ENCODE measurements around the gene EIF3I. TPM values are rescaled to one million over a fixed set of nuclear protein-coding genes. Genes with fewer than 3 reads are reported as not detected.
A peak's percentile ranks its signal among the peaks of the same experiment; 100 is the strongest.
"Not testable (repeated sequence)": the region's sequence is repeated elsewhere in the genome, so short reads cannot be mapped to it uniquely, and the experiment has no call there.

EIF3I gene
- total RNA-seq, 1 experiment from 2014 or later: 332 TPM

DNA sequence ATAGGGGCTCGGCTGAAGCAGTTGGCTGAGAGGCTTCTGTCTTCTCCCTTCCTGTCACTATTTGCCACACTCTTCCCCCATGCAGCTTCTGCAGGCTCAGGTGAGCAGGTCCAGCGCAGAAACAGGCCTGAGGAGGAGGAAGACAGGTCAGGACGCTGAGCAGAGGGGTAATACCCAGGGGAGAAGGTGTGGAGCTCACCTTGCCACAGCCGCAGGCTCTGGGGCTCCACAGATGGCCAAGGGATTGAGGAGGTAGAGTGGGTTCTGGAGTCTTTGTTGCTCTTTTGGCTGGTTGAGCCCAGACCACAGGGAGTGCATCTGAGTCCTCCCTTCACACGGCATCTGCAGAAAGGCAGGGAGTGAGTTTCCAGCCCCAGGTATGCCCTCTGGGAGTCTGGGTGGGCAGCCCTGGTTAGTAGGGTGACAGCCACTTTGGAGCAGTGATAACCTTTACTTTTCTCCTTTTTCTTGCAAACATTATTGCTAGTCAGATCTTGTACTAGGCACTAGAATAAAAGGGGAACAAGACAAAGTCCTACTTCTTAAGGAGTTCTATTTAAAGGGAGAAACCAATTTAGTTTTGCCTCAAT lies 9.7 kb downstream of the EIF3I start:
- no peak for DNase-seq (ENCODE audit: low spot score)

DNA sequence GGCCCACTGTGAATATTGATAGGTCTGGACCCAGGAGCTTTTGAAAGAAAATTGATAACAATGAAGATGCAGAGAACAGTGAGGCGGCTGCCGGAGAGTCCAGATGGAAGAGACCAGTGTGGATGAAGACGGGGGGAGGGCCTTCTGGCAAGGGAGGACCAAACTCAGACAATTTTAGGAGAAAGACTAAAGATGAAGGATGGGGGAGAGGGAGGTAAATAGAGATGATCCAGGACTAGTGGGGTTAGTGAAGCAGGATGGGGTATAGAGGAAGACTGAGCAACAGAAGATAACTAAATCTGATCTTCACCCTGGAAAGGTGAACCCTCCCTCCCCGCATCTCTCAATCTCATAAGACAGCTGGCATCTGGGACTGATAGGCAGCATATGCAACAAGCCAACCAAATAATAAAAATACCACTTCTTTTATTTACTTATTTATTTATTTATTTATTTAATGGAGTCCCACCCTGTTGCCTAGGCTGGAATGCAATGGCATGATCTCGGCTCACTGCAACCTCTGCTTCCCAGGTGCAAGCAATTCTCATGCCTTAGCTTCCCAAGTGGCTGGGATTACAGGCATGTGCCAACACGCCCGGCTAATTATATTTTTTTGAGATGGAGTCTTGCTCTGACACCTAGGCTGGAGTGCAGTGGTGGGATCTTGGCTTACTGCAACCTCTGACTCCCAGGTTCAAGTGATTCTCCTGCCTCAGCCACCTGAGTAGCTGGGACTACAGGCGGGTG lies 10.5 kb downstream of the EIF3I start:
- no peak for DNase-seq (ENCODE audit: low spot score)

DNA sequence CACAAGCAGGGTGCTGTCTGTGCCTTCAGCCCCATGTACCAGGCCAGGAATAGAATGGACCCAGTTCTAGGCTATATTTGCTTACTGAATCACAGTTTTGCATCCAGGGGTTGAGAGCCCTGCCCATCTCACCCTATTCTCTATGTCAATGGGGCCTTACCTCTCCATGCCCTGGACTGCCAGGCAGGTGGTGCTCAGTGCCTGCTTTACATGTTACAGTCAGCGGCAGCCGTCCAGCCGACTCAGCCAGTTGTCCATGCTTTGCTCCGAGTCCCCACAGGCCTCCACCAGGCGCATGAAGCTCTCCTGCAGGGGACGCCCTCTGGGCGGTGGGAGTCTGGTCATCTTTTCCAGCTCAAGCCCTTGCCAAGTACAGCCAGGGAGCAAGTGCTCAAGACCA lies 12.6 kb downstream of the EIF3I start:
- no peak for DNase-seq (ENCODE audit: low spot score)

DNA sequence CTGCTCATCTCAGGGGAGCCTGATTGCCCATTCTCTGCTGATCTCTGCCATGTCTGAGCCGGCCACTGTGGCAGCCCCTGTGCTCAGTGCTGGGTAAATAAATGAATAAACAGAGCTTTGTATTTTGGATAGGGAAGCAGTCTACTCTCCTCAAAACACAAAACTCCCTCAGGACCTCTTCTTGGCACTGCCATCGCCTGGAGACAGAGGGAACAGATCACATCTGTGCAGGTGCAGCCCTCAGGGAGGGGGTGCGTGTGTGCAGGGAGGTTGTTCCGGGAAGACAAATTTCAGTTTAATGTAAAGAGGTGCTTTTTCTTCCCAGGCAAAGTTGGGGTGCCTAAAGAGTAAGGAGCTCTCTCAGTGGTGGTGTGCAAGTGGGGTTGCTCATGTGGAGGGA lies 17.1 kb downstream of the EIF3I start:
- no peak for DNase-seq (ENCODE audit: low spot score)

DNA sequence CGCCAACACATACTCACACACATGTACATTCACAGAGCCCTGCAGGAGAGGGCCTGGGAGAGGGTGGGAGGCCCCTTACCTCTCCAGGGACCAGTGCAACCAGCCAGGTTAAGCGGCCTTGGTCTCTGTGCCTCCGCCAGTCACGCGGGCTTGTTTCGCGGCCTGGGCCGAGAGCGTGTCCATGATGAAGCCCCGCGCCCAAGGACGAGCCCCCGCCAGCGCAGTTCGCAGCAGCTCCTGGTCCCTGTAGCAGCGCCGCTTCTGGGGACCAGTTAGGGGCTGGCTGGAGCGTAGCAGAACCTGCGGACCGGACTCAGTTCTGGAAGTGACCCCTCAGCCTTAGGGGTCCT lies 17.6 kb downstream of the EIF3I start:
- DNase-seq (ENCODE audit: low spot score): no peak

DNA sequence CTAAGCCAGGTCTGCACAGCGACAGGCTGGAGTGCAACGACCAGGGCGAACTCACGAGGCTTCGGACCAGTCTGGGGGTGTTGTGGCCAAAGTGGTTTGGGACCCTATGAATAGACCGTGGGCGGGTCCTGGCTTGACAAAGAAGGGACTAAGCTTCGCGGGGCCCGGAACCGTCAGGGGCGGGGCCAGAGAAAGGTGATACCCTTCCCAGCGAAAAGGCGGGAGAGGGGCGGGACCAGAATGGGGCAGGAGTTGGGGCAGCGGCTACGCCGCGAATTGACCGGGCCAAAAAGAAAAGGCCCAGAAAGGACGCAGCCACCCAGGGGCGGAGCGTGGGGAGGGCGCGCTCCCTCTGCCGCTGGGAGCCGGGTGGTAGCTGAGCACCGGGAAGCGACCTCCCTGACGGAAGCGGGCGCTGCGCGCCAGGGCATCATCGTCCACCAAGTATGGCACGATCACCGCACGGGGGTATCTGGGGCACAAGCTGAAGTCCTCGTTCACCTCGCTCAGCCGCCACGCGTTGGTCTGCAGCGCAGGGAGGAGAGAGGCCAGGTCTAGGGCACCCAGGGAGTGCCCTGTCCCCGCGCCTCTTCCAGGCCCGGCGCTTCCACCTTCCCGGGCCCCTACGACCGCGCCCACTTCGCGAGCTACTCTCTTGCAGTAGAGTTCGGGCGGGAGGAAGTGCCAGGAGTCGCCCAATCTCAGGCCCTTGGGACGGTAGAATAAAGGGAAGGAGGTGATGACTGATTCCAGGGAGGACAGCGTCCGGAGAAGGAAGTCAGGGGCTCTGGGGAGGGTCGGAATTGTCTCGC lies 18.1 kb downstream of the EIF3I start:
- DNase-seq (ENCODE audit: low spot score): peak; percentile 72

GRCh38 chr1:32241001-32241763 lies 19.0 kb downstream of the EIF3I start:
- peak; percentile 70 for DNase-seq (ENCODE audit: low spot score)

DNA sequence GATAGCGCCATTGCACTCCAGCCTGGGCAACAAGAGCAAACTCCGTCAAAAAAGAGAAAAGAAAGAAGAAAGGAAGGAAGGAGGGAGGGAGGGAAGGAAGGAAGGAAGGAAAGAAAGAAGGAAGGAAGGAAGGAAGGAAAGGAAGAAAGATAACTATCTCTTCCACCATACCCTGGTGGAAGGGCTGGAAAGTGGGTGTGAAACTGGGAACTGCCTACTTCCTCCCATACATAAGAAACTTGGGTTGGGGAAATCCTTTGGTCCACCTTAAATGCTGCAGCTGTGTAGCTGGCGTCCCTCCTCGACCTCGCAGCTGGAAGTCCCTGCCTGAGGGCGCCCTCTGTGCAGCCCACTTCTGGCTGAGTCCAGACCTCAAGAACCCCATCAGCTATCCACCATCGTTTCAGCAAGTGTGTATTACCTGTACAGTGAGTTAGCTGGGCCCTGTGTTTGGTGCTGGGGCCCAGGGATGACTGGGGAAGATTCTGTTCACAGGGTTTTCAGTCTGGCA lies 20.2 kb downstream of the EIF3I start:
- no peak for DNase-seq (ENCODE audit: low spot score)

DNA sequence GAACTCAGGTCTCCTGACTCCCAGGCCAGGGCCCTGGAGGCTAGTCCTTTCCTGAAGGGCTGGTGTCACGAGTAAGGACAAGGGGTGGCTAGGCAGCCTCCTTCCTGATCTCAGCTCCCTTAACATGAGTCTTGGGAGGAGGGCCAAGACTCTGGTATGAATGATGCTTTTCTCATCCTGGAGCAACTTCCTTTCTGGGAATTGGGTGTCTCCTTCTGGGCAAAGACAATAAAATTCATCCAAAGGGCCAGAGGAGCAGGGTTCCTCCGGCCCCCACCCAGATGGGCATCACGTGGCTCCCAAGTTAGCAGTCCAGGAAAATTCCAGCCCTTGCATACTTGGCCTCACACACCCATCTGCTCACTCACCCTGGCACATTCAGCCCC lies 24.7 kb downstream of the EIF3I start, which contains the start of gene FAM167B:
Gene FAM167B (plus strand): TSS at position 335 of the 386 bp plus-strand sequence. CDS start 200 bp downstream, outside the sequence.
- no peak for DNase-seq (ENCODE audit: low spot score)

GRCh38 chr1:32247452-32247851 lies 25.2 kb downstream of the EIF3I start:
- no peak for DNase-seq (ENCODE audit: low spot score)

DNA sequence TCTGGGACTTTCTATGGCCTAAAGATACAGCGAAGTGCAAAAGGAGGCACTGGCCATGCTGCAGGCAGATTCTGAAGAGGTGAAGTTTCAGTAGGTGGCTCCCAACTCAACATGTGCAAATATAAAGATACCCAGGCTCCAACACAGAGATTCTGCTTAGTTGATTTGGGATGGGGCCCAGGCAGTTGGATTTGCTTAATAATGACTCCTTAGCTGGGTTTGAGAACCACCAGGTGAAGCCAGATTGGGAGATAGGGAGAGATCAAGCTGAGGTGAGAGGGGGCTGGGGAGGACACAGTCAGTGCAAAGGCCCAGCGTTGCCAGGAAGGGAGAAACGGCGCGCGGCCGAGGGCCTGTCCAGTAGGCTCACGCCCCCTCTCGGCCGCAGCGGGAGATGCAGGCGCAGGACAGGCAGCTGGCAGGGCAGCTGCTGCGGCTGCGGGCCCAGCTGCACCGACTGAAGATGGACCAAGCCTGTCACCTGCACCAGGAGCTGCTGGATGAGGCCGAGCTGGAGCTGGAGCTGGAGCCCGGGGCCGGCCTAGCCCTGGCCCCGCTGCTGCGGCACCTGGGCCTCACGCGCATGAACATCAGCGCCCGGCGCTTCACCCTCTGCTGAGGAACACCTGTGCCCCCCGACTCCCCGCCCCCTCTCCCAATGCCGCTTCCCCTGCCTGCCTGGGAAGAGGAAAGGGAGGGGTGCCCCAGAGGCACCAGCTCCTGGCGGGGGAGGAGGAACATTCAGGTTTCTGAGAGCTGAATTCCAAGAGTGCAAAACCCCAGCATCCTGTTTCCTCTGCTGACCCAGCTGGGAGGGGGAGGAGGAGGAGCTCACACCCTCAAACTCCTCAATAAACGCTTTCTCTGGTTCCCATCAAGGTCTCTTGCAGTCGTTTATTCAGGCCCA lies 26.0 kb downstream of the EIF3I start:
- peak; percentile 79 for DNase-seq (ENCODE audit: low spot score)

DNA sequence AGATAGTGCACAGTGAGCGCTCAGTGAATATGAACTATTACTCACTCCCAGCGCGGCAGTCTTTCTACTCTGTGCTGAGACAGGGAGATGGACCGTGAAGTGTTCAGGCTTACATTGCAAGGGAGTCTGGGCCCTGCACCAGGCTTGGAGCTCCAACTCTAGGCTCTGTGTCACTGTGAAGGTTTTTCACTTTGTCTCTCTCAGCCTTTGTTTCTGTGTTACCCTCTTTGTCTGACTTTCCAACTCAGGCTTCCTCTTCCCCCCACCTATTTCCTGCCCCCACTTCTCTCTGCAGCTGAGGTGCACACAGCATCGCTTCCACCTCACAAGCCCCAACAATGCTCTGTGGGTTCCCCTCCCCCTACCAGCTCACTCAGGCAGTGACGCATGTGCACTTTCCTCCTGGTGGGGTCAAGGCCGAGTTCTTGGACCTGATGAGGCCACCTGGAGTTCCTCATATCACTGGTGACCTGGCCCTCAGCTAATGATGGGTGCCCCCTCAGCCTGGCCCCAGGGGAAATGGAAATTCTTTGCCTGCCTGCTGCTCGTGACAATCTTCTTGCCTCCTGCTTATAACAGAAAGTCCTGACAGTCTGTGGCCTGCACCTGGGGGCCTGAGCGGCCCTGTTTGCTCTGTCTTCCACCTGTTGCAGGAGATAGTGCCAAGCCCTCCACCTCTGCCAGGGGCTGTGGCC lies 27.8 kb downstream of the EIF3I start:
- no peak for DNase-seq (ENCODE audit: low spot score)

GRCh38 chr1:32250893-32251716 lies 28.9 kb downstream of the EIF3I start, which contains the start of gene LCK:
Gene LCK, plus strand, starts transcription at chr1:32251265. Its CDS starts 23,065 bp downstream, at chr1:32274330.
- DNase-seq (ENCODE audit: low spot score): no peak

DNA sequence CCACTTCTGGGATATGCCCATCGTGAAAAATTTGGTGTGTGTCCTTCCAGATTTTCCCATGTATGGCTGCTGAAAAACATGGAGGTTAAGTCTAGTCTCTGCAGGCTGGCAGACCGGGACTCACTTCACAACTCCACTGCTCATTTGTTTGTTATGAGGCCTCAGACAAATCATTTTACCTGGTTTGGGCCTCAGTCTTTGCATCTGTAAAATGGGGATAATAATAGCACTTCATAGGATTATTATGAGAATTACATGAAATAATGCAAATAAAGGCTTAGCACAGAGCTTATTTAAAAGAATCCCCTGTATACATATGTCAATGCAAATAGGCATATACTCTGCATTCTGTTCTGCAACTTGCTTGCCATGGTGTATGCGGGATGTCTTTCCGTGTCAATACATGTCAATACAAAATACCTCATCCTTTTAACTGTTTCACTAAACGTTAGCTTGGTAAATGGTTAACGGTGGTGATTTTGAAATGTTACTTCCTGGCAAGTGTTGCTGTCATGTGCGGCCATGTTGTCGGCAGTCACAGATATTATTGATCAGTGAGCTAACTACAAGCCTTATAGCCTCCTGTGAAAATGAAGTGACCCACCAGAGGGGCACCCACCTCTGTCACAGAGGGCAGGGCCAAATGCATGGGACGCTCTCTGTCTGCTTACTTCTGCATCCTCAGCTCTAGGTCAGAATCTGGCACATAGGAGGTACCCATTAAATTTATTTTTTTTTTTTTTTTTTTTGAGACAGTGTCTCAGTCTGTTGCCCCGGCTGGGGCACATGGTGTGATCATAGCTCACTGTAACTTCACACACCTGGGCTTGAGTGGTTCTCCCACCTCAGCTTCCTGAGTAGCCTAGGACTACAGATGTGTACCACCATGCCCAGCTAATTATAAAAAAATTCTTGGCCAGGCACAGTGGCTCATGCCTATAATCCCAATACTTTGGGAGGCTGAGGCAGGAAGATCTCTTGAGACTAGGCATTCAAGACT lies 33.2 kb downstream of the EIF3I start:
- no peak for DNase-seq (ENCODE audit: low spot score)

DNA sequence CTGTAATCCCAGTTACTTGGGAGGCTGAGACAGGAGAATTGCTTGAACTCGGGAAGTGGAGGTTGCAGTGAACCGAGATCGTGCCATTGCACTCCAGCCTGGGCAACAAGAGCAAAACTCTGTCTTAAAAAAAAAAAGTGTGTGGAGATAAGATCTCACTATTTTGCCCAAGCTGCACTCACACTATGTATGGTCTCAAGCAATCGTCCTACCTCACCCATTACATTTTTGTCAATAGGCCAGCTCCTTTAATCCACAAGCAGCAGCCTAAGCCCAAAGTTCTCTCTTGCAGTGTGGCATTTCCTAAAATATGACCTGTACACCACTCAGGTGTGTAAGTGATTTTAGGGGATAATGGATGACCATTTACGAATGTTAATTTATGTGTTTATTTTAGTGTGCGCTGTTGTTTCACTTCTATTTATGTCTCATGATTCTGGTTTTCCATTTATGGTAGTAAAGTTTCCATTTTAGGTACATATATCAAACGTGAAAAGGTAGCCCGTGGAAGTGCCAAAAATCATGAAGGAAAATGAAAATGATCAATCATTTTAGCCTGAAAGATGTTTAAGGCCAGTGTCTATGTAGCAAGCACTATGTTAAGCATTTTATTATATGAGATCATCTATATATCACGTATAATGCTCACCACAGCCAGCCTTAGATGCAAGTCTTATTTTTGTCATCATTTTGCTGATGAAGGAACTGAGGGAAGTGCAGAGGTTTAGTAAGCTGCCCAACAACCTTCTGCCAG lies 34.4 kb downstream of the EIF3I start:
- DNase-seq (ENCODE audit: low spot score): no peak

DNA sequence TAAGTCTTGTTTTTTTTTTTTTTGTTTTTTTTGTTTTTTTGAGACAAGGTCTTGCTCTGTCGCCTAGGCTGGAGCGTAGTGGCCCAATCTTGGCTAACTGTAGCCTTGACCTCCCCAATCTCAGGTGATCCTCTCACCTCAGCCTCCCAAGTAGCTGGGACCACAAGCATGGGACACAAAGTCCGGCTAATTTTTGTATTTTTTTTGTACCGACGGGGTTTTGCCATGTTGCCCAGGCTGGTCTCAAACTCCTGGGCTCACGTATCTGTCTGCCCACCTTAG lies 35.0 kb downstream of the EIF3I start:
- DNase-seq (ENCODE audit: low spot score): no peak

- DNase-seq (ENCODE audit: low spot score): not testable (repeated sequence)
Measured at GRCh38 chr1:32263236-32263593, 41.0 kb downstream of the EIF3I start.
